HCT116 (cell line): ENCODE data around the gene SPHKAP.

Experiments used
- CTCF ChIP-seq, 3 experiments: fragments of 200-600 bp in 1 of 3; sonication (generic) in 1 of 3; IDR thresholded peaks in 2 of 3; conservative IDR thresholded peaks in 1 of 3; 2 replicates each; pipeline ENCODE4 v1.5.1; 2012 to 2017; ENCODE audit warnings: low read depth in 2 of 3, low read length in 2 of 3, antibody characterized with exemption in 1 of 3, borderline replicate concordance in 1 of 3, control low read depth in 1 of 3, mild to moderate bottlenecking in 1 of 3, mixed read lengths in 1 of 3, mixed run types in 1 of 3, moderate library complexity in 1 of 3; ENCODE audit not compliant: insufficient read depth in 1 of 3
- EZH2 ChIP-seq: fragments of 200-600 bp; sonication (generic); IDR thresholded peaks from 2 replicates; pipeline ENCODE4 v1.6.1; 2017; ENCODE audit warnings: antibody characterized with exemption, mixed run types
- POLR2A ChIP-seq: IDR thresholded peaks from 2 replicates; pipeline ENCODE4 v1.7.0; 2011; ENCODE audit warnings: borderline replicate concordance; ENCODE audit not compliant: insufficient read depth, insufficient read length; ENCODE audit errors: extremely low read depth
- POLR2AphosphoS5 ChIP-seq: IDR thresholded peaks from 2 replicates; pipeline ENCODE4 v1.6.1; 2011; ENCODE audit warnings: mild to moderate bottlenecking, low read depth, low read length, moderate library complexity
- RAD21 ChIP-seq: IDR thresholded peaks from 2 replicates; pipeline ENCODE4 v1.6.1; 2012; ENCODE audit warnings: low read depth, mild to moderate bottlenecking
- SP1 ChIP-seq: IDR thresholded peaks from 2 replicates; pipeline ENCODE4 v1.6.1; 2012; ENCODE audit warnings: low read depth
- YY1 ChIP-seq: IDR thresholded peaks from 2 replicates; pipeline ENCODE4 v1.6.1; 2011; ENCODE audit warnings: low read length, low read depth, moderate library complexity, mild to moderate bottlenecking; ENCODE audit not compliant: insufficient replicate concordance; ENCODE audit errors: extremely low read depth
- ZNF274 ChIP-seq: fragments of 200-500 bp; sonication (Bioruptor generic); IDR thresholded peaks from 2 replicates; pipeline ENCODE4 v1.6.1; 2014; ENCODE audit warnings: mild to moderate bottlenecking, low read depth, low read length, inconsistent platforms
- TF ChIP-seq, protein P1 (sequence below): IDR thresholded peaks from 2 replicates; pipeline ENCODE4 v1.6.1; 2012

DNA sequence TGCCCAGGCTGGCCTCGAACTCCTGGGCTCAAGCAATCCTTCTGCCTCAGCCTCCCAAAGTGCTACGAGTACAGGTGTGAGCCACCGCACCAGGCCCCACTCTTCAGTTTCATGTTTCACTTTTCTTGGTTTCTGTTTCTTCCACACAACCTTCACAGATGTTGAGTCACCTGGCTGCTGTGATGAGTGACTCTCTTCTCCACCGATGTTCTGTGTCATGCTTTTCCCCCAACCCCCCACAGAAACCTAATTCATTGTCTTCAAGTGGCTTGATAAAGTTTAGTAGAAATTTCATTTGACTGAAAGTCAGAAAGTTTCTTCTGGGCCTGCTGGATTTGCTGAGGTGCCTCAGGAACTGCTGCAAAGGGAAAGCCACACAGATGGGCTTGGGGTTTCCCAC lies 78.5 kb downstream of the SPHKAP start:
- no peak for TF ChIP-seq CTCF (IDR thresholded peaks at IDR 0.05 in 2 of 3, conservative IDR thresholded peaks at IDR 0.05 in 1 of 3; ENCODE audit: borderline replicate concordance in 1 of 3, insufficient read depth in 1 of 3, low read depth in 2 of 3, low read length in 2 of 3)
- no peak for TF ChIP-seq EZH2
- TF ChIP-seq SP1, result no peak
- no peak for TF ChIP-seq POLR2AphosphoS5
- TF ChIP-seq, protein P1, sequence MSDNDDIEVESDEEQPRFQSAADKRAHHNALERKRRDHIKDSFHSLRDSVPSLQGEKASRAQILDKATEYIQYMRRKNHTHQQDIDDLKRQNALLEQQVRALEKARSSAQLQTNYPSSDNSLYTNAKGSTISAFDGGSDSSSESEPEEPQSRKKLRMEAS, result no peak
- TF ChIP-seq RAD21, result no peak
- no peak for TF ChIP-seq POLR2A
- TF ChIP-seq YY1, result no peak
- TF ChIP-seq ZNF274, result no peak
